GM20000 (cell line): ENCODE results near the gene TEAD4.

Experiments used
- DNase-seq: peaks from one replicate; pipeline ENCODE4 v3.0.0; 2012; ENCODE audit warnings: low spot score
- CTCF ChIP-seq: IDR thresholded peaks from 2 replicates; pipeline ENCODE4 v1.5.1; 2012; ENCODE audit warnings: mild to moderate bottlenecking, control low read depth; ENCODE audit errors: extremely low read depth, missing control alignments

TEAD4 gene

GRCh38 chr12:2967651-2968050 lies 8.5 kb downstream of the TEAD4 start:
- TF ChIP-seq CTCF: no peak
- DNase-seq: no peak

- no peak for DNase-seq
- TF ChIP-seq CTCF: no peak
These were observed 11.5 kb downstream of the TEAD4 start for GRCh38 chr12:2970744-2971143.

GRCh38 chr12:2973566-2973965 lies 14.4 kb downstream of the TEAD4 start:
- TF ChIP-seq CTCF: no peak
- DNase-seq: no peak

GRCh38 chr12:2974560-2974971 lies 15.4 kb downstream of the TEAD4 start:
- no peak for DNase-seq
- TF ChIP-seq CTCF: no peak

- DNase-seq: no peak
- no peak for TF ChIP-seq CTCF
These were observed 17.4 kb downstream of the TEAD4 start for GRCh38 chr12:2976581-2976996.

- no peak for DNase-seq
- no peak for TF ChIP-seq CTCF
These were observed 18.6 kb downstream of the TEAD4 start for GRCh38 chr12:2977776-2978175.

- no peak for DNase-seq
- no peak for TF ChIP-seq CTCF
These were observed 20.6 kb downstream of the TEAD4 start for GRCh38 chr12:2979806-2980205.
